ENCODE results near the gene IGBP1. TPM values are rescaled to one million over a fixed set of nuclear protein-coding genes. Genes with fewer than 3 reads are reported as not detected.

Gene IGBP1
- total RNA-seq, 1 donor from 2014 or later: 60.1 TPM

GRCh38 chrX:70168238-70169188, 35.3 kb downstream of the IGBP1 start:
- Mint-ChIP-seq H3K4me3 (ENCODE audit: low read depth) (peak overlapping the region; percentile 33), H3K36me3 (ENCODE audit: insufficient read depth) (peaks cover 7% of the 10 kb centered on the region), H3K9me3 (ENCODE audit: low read depth) (peaks cover 6% of the 10 kb centered on the region), H3K4me1 (ENCODE audit: low read depth) (peaks cover 15% of the 10 kb centered on the region), H3K27me3 (no peaks in the 10 kb centered on the region), H3K27ac (no peak overlapping the region)
- TF ChIP-seq CTCF (IDR thresholded peaks at IDR 0.05; ENCODE audit: unreplicated experiment): no peak
- DNase-seq (ENCODE audit: low spot score, unreplicated experiment): no peak

GRCh38 chrX:70169281-70169680, 36.0 kb downstream of the IGBP1 start:
- no peaks in the 10 kb centered on the region for H3K27me3 Mint-ChIP-seq
- no peak for TF ChIP-seq CTCF (IDR thresholded peaks at IDR 0.05; ENCODE audit: unreplicated experiment)
- H3K4me3 Mint-ChIP-seq (ENCODE audit: low read depth): no peak overlapping the region
- peaks cover 15% of the 10 kb centered on the region for H3K4me1 Mint-ChIP-seq (ENCODE audit: low read depth)
- H3K36me3 Mint-ChIP-seq (ENCODE audit: insufficient read depth): peaks cover 5% of the 10 kb centered on the region
- peaks cover 9% of the 10 kb centered on the region for H3K9me3 Mint-ChIP-seq (ENCODE audit: low read depth)
- no peak overlapping the region for H3K27ac Mint-ChIP-seq
- no peak for DNase-seq (ENCODE audit: low spot score, unreplicated experiment)

- Mint-ChIP-seq H3K27ac (no peak overlapping the region), H3K4me1 (ENCODE audit: low read depth) (peaks cover 15% of the 10 kb centered on the region), H3K36me3 (ENCODE audit: insufficient read depth) (no peaks in the 10 kb centered on the region), H3K4me3 (ENCODE audit: low read depth) (no peak overlapping the region), H3K9me3 (ENCODE audit: low read depth) (peaks cover 9% of the 10 kb centered on the region), H3K27me3 (no peaks in the 10 kb centered on the region)
- TF ChIP-seq CTCF (IDR thresholded peaks at IDR 0.05; ENCODE audit: unreplicated experiment): no peak
- DNase-seq (ENCODE audit: low spot score, unreplicated experiment): no peak
Measured at GRCh38 chrX:70171624-70172023, 38.4 kb downstream of the IGBP1 start.

- Mint-ChIP-seq H3K4me1 (ENCODE audit: low read depth) (peaks cover 15% of the 10 kb centered on the region), H3K27ac (no peak overlapping the region)
- no peak for DNase-seq (ENCODE audit: low spot score, unreplicated experiment)
Measured at GRCh38 chrX:70172221-70172620, 39.0 kb downstream of the IGBP1 start.

GRCh38 chrX:70172964-70173363, 39.7 kb downstream of the IGBP1 start:
- H3K27ac Mint-ChIP-seq: no peak overlapping the region
- no peak for TF ChIP-seq CTCF (IDR thresholded peaks at IDR 0.05; ENCODE audit: unreplicated experiment)
- H3K27me3 Mint-ChIP-seq: no peaks in the 10 kb centered on the region
- no peak overlapping the region for H3K4me3 Mint-ChIP-seq (ENCODE audit: low read depth)
- no peak for DNase-seq (ENCODE audit: low spot score, unreplicated experiment)
- peaks cover 9% of the 10 kb centered on the region for H3K4me1 Mint-ChIP-seq (ENCODE audit: low read depth)
- no peaks in the 10 kb centered on the region for H3K36me3 Mint-ChIP-seq (ENCODE audit: insufficient read depth)
- H3K9me3 Mint-ChIP-seq (ENCODE audit: low read depth): peaks cover 9% of the 10 kb centered on the region

More at GRCh38 chrX:70172221-70172620, 39.0 kb downstream of the IGBP1 start:
- Mint-ChIP-seq H3K4me3 (ENCODE audit: low read depth) (no peak overlapping the region), H3K27me3 (no peaks in the 10 kb centered on the region), H3K9me3 (ENCODE audit: low read depth) (peaks cover 9% of the 10 kb centered on the region), H3K36me3 (ENCODE audit: insufficient read depth) (no peaks in the 10 kb centered on the region)
- no peak for TF ChIP-seq CTCF (IDR thresholded peaks at IDR 0.05; ENCODE audit: unreplicated experiment)
